GM10248 (cell line): Measurements from ENCODE around the gene GNAT2.

Source experiments
- CTCF ChIA-PET: fragments of 300-600 bp; sonication (Branson Sonifier 250); formaldehyde crosslinking; extraction: SDS; loops from one replicate; lab custom pipeline; 2021; ENCODE audit warnings: antibody characterized with exemption; lab: Yijun Ruan, JAX
- POLR2A ChIA-PET: fragments of 350-650 bp; sonication (Branson Sonifier 250); formaldehyde crosslinking; extraction: SDS; loops from one replicate; lab custom pipeline; 2020; ENCODE audit warnings: antibody characterized with exemption; lab: Yijun Ruan, JAX
- DNase-seq: peaks from one replicate; pipeline ENCODE4 v3.0.0; 2012; ENCODE audit errors: extremely low spot score
- TF ChIP-seq, protein P1 (sequence below): IDR thresholded peaks from 2 replicates; pipeline ENCODE4 v1.5.1; 2012; ENCODE audit warnings: mild to moderate bottlenecking, low read depth; ENCODE audit errors: extremely low read depth, missing control alignments, control extremely low read depth

Gene GNAT2

GRCh38 chr1:109634771-109635750, 15.6 kb upstream of the GNAT2 start:
- CTCF ChIA-PET, result interaction anchor here (0.8 to 16.8 kb wide), 11 partner anchors 10 to 349 kb away, joined by 3 to 370 read pairs (median 5); partner anchors contain the start of genes AHCYL1 and GSTM4
- TF ChIP-seq, protein P1, sequence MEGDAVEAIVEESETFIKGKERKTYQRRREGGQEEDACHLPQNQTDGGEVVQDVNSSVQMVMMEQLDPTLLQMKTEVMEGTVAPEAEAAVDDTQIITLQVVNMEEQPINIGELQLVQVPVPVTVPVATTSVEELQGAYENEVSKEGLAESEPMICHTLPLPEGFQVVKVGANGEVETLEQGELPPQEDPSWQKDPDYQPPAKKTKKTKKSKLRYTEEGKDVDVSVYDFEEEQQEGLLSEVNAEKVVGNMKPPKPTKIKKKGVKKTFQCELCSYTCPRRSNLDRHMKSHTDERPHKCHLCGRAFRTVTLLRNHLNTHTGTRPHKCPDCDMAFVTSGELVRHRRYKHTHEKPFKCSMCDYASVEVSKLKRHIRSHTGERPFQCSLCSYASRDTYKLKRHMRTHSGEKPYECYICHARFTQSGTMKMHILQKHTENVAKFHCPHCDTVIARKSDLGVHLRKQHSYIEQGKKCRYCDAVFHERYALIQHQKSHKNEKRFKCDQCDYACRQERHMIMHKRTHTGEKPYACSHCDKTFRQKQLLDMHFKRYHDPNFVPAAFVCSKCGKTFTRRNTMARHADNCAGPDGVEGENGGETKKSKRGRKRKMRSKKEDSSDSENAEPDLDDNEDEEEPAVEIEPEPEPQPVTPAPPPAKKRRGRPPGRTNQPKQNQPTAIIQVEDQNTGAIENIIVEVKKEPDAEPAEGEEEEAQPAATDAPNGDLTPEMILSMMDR, result no peak
- DNase-seq, result peak; percentile 14
- POLR2A ChIA-PET, result interaction anchor here (1.0 kb wide), 1 partner anchor 15 kb away, joined by 3 read pairs; no protein-coding TSS in a partner anchor

DNA sequence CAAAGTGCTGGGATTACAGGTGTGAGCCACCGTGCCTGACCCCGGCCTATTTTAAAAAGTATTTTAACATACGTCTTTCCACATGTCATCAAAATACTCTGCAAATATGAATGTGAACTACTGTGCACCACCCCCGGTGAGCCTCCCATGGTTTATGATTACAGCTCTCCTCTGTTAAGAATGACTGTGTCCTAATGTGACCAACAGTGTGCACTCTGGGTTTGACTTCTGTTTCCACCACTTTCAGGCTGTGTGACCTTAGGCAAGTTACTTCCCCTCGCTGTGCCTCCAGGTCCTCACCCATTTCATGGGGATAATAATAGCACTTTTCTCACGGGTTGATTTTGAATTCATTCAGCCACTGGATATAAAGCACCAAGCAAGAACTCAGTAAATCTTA, 14.9 kb upstream of the GNAT2 start:
- ChIA-PET CTCF (interaction anchor here (0.8 to 16.8 kb wide), 8 partner anchors 11 to 350 kb away, joined by 3 to 370 read pairs (median 4); partner anchors contain the start of genes AHCYL1 and GSTM4), POLR2A (interaction anchor here (1.0 kb wide), 1 partner anchor 14 kb away, joined by 3 read pairs; no protein-coding TSS in a partner anchor)
- TF ChIP-seq, protein P1, result no peak
- peak; percentile 17 for DNase-seq

- peak; percentile 13 for DNase-seq
- TF ChIP-seq, protein P1, result no peak
- ChIA-PET CTCF (interaction anchor here (0.8 to 16.8 kb wide), 10 partner anchors 7 to 142 kb away, joined by 3 to 370 read pairs (median 4); partner anchors contain the start of gene GNAI3), POLR2A (no interaction called here)
These were observed 13.4 kb upstream of the GNAT2 start for GRCh38 chr1:109632671-109633346.

DNA sequence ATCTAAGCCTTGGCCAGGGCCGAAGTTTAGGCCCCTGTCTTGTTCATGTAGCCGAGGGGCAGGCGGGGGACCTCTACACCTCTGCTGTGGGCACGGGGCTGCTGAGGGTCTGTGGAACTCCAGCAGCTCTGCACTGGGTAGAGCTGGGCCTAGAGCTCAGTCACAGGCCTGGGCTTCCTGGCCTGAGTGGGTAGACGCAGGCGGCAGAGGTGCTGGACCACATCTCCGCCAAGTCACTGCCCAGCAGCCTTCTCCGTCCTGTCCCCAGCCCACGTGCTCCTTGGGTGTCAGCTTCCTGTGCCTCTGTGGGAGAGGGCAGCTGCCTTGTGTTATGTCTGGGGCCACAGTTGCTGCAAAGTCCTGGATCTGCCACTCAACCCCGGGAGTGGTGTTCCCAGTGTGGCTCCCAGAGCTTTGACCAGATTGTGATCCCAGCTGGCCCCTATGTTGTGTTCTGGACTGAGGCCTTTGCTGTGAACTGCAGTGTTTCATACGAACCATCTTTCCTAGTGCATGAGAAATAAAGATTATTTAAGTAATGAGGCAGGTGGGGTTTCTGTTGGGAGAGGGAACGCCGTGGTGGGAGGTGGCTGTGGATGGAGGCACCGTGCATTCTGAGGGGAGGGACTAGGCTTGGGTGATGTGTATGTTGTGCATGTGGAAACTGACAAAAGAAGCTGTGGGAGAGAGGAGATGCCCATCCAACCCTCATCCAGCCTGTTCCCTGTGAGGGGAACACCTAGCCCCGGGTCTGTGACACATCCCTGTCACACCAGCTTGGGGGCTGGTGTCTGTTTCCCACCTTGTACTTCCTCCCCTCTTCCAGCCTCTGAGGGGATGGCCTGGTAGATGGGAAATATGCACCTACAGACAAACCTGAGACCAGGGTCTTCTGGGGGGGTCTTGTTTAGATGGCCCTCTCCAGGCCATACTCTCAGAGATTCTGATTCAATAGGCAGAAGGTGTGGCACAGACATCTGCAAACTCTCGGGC, 12.4 kb upstream of the GNAT2 start:
- TF ChIP-seq, protein P1, result no peak
- DNase-seq, result no peak
- CTCF ChIA-PET, result interaction anchor here (0.9 to 16.8 kb wide), 17 partner anchors 8 to 353 kb away, joined by 3 to 370 read pairs (median 5); partner anchors contain the start of genes AHCYL1, AMPD2, GNAI3 and GNAT2
- POLR2A ChIA-PET, result interaction anchor here (1.4 kb wide), 1 partner anchor 83 kb away, joined by 5 read pairs; the partner anchor contains the start of gene GNAI3

GRCh38 chr1:109630898-109631512, 11.6 kb upstream of the GNAT2 start:
- DNase-seq, result peak; percentile 11
- TF ChIP-seq, protein P1, result no peak
- POLR2A ChIA-PET, result interaction anchor here (0.8 to 1.4 kb wide), 2 partner anchors 83 to 85 kb away, joined by 5 read pairs; partner anchors contain the start of gene GNAI3
- CTCF ChIA-PET, result interaction anchor here (0.8 to 11.9 kb wide), 19 partner anchors 9 to 354 kb away, joined by 3 to 135 read pairs (median 4); partner anchors contain the start of genes AHCYL1, AMPD2, GNAI3 and GNAT2
